WTC11 (cell line): ENCODE results near the gene PPP2R5E. TPM values are rescaled to one million over a fixed set of nuclear protein-coding genes. Genes with fewer than 3 reads are reported as not detected.

Experiments used
- ATAC-seq: fragments of 200-7000 bp; cut with Tn5 transposase; 2 replicates; pipeline ENCODE4 v1.10.0; 2021; ENCODE audit warnings: mild to moderate bottlenecking, moderate library complexity
- CTCF ChIA-PET: fragments of 300-600 bp; sonication (Branson Sonifier 250); formaldehyde crosslinking; loops from one replicate; lab custom pipeline; 2021; ENCODE audit warnings: antibody characterized with exemption; lab: Charles Lee
- POLR2A ChIA-PET: fragments of 350-600 bp; sonication (Branson Sonifier 250); formaldehyde crosslinking; loops from one replicate; lab custom pipeline; 2021; ENCODE audit warnings: antibody characterized with exemption; lab: Charles Lee
- DNase-seq: peaks from one replicate; pipeline ENCODE4 v3.0.0; 2021; ENCODE audit warnings: low spot score
- H3K27ac Mint-ChIP-seq: 2 replicates; pipeline ENCODE4 v1.8.0; 2021; ENCODE audit warnings: mixed read lengths
- H3K27me3 Mint-ChIP-seq: 2 replicates; pipeline ENCODE4 v1.8.0; 2021; ENCODE audit warnings: low read depth, mild to moderate bottlenecking, moderate library complexity, mixed read lengths
- H3K36me3 Mint-ChIP-seq: 2 replicates; pipeline ENCODE4 v1.8.0; 2021; ENCODE audit warnings: mixed read lengths
- H3K4me1 Mint-ChIP-seq: 2 replicates; pipeline ENCODE4 v1.8.0; 2022; ENCODE audit warnings: mixed read lengths
- H3K4me3 Mint-ChIP-seq: 2 replicates; pipeline ENCODE4 v1.8.0; 2021; ENCODE audit warnings: mild to moderate bottlenecking, moderate library complexity, mixed read lengths
- H3K9me3 Mint-ChIP-seq: 2 replicates; pipeline ENCODE4 v1.8.0; 2021; ENCODE audit warnings: mixed read lengths
- ATF3 ChIP-seq: sonication (generic); formaldehyde crosslinking; conservative IDR thresholded peaks from 2 replicates; pipeline ENCODE4 v1.8.1; 2022; ENCODE audit warnings: mild to moderate bottlenecking, missing genetic modification reagents
- CDX4 ChIP-seq: fragments of 250-450 bp; sonication (Bioruptor Pico); IDR thresholded peaks from 2 replicates; pipeline ENCODE4 v1.9.0; 2021; ENCODE audit warnings: moderate library complexity, mild to moderate bottlenecking, inconsistent platforms, borderline replicate concordance
- CTCF ChIP-seq: fragments of 200-600 bp; IDR thresholded peaks from 2 replicates; pipeline ENCODE4 v1.8.0; 2022; ENCODE audit warnings: antibody characterized with exemption
- E2F5 ChIP-seq: sonication (generic); formaldehyde crosslinking; IDR thresholded peaks from 2 replicates; pipeline ENCODE4 v1.8.1; 2022; ENCODE audit warnings: mild to moderate bottlenecking, moderate library complexity, missing genetic modification reagents
- FOXJ3 ChIP-seq: sonication (generic); formaldehyde crosslinking; IDR thresholded peaks from 2 replicates; pipeline ENCODE4 v1.9.0; 2021; ENCODE audit warnings: missing genetic modification reagents, mild to moderate bottlenecking, borderline replicate concordance
- HMGXB4 ChIP-seq: sonication (generic); formaldehyde crosslinking; IDR thresholded peaks from 2 replicates; pipeline ENCODE4 v1.8.1; 2023; ENCODE audit warnings: mild to moderate bottlenecking, moderate library complexity, missing genetic modification reagents
- JUN ChIP-seq: sonication (generic); formaldehyde crosslinking; IDR thresholded peaks from 2 replicates; pipeline ENCODE4 v1.8.0; 2023; ENCODE audit warnings: mild to moderate bottlenecking, missing genetic modification reagents
- MAX ChIP-seq: sonication (generic); formaldehyde crosslinking; IDR thresholded peaks from 2 replicates; pipeline ENCODE4 v1.8.0; 2022; ENCODE audit warnings: mild to moderate bottlenecking, missing genetic modification reagents
- MLX ChIP-seq: sonication (generic); formaldehyde crosslinking; IDR thresholded peaks from 2 replicates; pipeline ENCODE4 v1.8.1; 2023; ENCODE audit warnings: mild to moderate bottlenecking, missing genetic modification reagents, moderate library complexity
- RELA ChIP-seq: sonication (generic); formaldehyde crosslinking; IDR thresholded peaks from 2 replicates; pipeline ENCODE4 v1.8.1; 2022; ENCODE audit warnings: missing genetic modification reagents, mild to moderate bottlenecking, borderline replicate concordance
- TEAD1 ChIP-seq: sonication (generic); formaldehyde crosslinking; IDR thresholded peaks from 2 replicates; pipeline ENCODE4 v1.8.0; 2022; ENCODE audit warnings: mild to moderate bottlenecking, missing genetic modification reagents
- TEAD4 ChIP-seq: sonication (generic); formaldehyde crosslinking; IDR thresholded peaks from 2 replicates; pipeline ENCODE4 v1.8.0; 2022; ENCODE audit warnings: mild to moderate bottlenecking, missing genetic modification reagents
- ZNF121 ChIP-seq: sonication (generic); formaldehyde crosslinking; IDR thresholded peaks from 2 replicates; pipeline ENCODE4 v1.8.0; 2023; ENCODE audit warnings: missing genetic modification reagents
- ZNF219 ChIP-seq: sonication (generic); formaldehyde crosslinking; IDR thresholded peaks from 2 replicates; pipeline ENCODE4 v1.8.0; 2023; ENCODE audit warnings: missing genetic modification reagents, mild to moderate bottlenecking, borderline replicate concordance
- ZNF416 ChIP-seq: fragments of 250-450 bp; sonication (Bioruptor Pico); IDR thresholded peaks from 2 replicates; pipeline ENCODE4 v1.9.0; 2021; ENCODE audit warnings: mild to moderate bottlenecking, inconsistent platforms
- total RNA-seq: library from RNA; stranded (reverse); gene quantifications from 3 replicates; pipeline ENCODE4 v1.2.3, GENCODE V29; 2021

The PPP2R5E gene
- total RNA-seq, 1 experiment from 2014 or later: 59.0 TPM

- H3K4me3 Mint-ChIP-seq: no peak overlapping the region
- TF ChIP-seq ZNF121 (no peak), FOXJ3 (CRISPR knock-in tag) (no peak), HMGXB4 (no peak), TEAD4 (CRISPR knock-in tag) (no peak), JUN (CRISPR knock-in tag) (no peak)
- TF ChIP-seq, all 79 proteins: peak for 0
- Mint-ChIP-seq H3K36me3 (peaks cover 45% of the 10 kb centered on the region), H3K4me1 (no peaks in the 10 kb centered on the region), H3K27ac (no peak overlapping the region), H3K9me3 (no peaks in the 10 kb centered on the region), H3K27me3 (no peaks in the 10 kb centered on the region)
- DNase-seq (no peak), ATAC-seq (no peak)
- ChIA-PET POLR2A (no interaction called here), CTCF (no interaction called here)
These were observed 150.9 kb downstream of the PPP2R5E start for GRCh38 chr14:63392236-63392635.

GRCh38 chr14:63388766-63389431, 154.3 kb downstream of the PPP2R5E start:
- ChIA-PET CTCF (interaction anchor here (0.5 to 2.2 kb wide), 26 partner anchors 9 to 504 kb away, joined by 3 to 16 read pairs (median 4); partner anchors contain the start of gene PPP2R5E), POLR2A (interaction anchor here (1.7 kb wide), 1 partner anchor 154 kb away, joined by 13 read pairs; the partner anchor contains the start of gene PPP2R5E)
- no peaks in the 10 kb centered on the region for H3K4me1 Mint-ChIP-seq
- H3K4me3 Mint-ChIP-seq: no peak overlapping the region
- H3K27ac Mint-ChIP-seq: 0 out of 2 replicates have a peak overlapping the region, but pooled peaks have one; percentile 9
- peak; percentile 96 for ATAC-seq
- TF ChIP-seq CTCF (peak; percentile 78), RELA (CRISPR knock-in tag) (no peak)
- H3K27me3 Mint-ChIP-seq: no peaks in the 10 kb centered on the region
- peaks cover 56% of the 10 kb centered on the region for H3K36me3 Mint-ChIP-seq
- no peaks in the 10 kb centered on the region for H3K9me3 Mint-ChIP-seq
- peak; percentile 76 for DNase-seq

GRCh38 chr14:63387711-63388110, 155.5 kb downstream of the PPP2R5E start:
- H3K4me1 Mint-ChIP-seq: no peaks in the 10 kb centered on the region
- no peaks in the 10 kb centered on the region for H3K27me3 Mint-ChIP-seq
- peaks cover 49% of the 10 kb centered on the region for H3K36me3 Mint-ChIP-seq
- no peaks in the 10 kb centered on the region for H3K9me3 Mint-ChIP-seq
- ATAC-seq (no peak), DNase-seq (no peak)
- CTCF ChIA-PET: interaction anchor here (2.2 kb wide), 1 partner anchor 382 kb away, joined by 16 read pairs; no protein-coding TSS in a partner anchor
- H3K4me3 Mint-ChIP-seq: no peak overlapping the region
- TF ChIP-seq E2F5: no peak
- TF ChIP-seq ATF3 (CRISPR knock-in tag): no peak
- no peak for TF ChIP-seq ZNF219 (CRISPR knock-in tag)
- no peak for TF ChIP-seq TEAD1 (CRISPR knock-in tag)
- TF ChIP-seq ZNF416: no peak
- no peak for TF ChIP-seq MAX (CRISPR knock-in tag)
- no peak for TF ChIP-seq MLX
- no peak for TF ChIP-seq CDX4 (CRISPR knock-in tag)
- no peak for TF ChIP-seq HMGXB4
- POLR2A ChIA-PET: no interaction called here
- H3K27ac Mint-ChIP-seq: no peak overlapping the region
